ENCODE measurements around the gene RGS1. TPM values are rescaled to one million over a fixed set of nuclear protein-coding genes. Genes with fewer than 3 reads are reported as not detected.

The RGS1 gene
- total and polyA plus RNA-seq, 2 experiments from 2014 or later = not detected

DNA sequence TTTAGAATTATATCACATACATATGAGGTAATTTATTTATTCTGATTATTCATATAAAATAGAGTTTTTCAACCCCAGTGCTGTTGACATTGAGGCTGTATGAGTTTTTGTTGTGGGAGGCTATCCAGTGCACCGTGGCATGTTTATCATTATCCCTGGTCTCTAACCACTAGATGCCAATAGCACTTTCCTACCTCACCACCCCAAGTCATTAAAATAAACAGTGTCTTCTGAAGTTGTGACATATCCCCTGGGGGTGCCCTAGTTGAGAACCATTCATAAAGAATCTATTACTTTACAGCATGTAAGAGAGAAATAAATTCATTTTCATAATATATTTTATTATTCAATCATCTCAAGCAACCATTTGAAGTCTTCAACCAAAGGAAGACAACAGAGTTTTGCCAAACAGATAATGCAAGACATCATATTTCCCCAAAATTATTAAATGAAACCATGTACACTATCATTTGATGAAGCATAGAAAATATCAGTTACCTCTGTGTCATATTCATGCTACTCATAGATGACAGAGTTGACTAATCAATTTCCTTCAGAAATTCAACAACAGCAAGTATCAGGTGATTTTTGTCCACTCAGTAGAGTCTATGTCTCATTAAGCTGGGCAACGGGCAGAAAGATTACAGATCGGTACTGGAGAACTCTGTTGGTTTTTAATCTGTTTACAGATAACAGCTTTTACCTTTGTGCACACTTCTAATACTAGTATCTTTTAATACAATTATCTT is 39.5 kb upstream of the RGS1 start:
- H3K27ac ChIP-seq = no peak overlapping the region
- H3F3A ChIP-seq (ENCODE audit: insufficient read depth) = peaks cover 14% of the 10 kb centered on the region
- in situ Hi-C loops (cut with MboI) = no loop called here
- H3K79me2 ChIP-seq (ENCODE audit: insufficient read depth) = no peaks in the 10 kb centered on the region
- no peak overlapping the region for H3K9ac ChIP-seq
- H3K4me1 ChIP-seq (ENCODE audit: insufficient read depth) = peaks cover 17% of the 10 kb centered on the region
- H3K36me3 ChIP-seq (ENCODE audit: low read depth) = no peaks in the 10 kb centered on the region
- TF ChIP-seq EZH2phosphoT487 (IDR thresholded peaks at IDR 0.05; ENCODE audit: insufficient read depth, low read depth) = no peak
- TF ChIP-seq EZH2 (IDR thresholded peaks at IDR 0.05; ENCODE audit: insufficient read depth, poor library complexity, severe bottlenecking) = no peak
- H3K4me3 ChIP-seq = no peak overlapping the region
- H4K20me1 ChIP-seq (ENCODE audit: insufficient read depth) = no peaks in the 10 kb centered on the region
- no peak overlapping the region for H3K4me2 ChIP-seq (ENCODE audit: unreplicated experiment)
- WGBS, 2 experiments (ENCODE audit: low coverage in 1 of 2, low lambda C conversion rate in 2 of 2, missing lambda C conversion rate in 2 of 2) = 95 to 99% methylated on average over 3 of the region's 3 CpGs
- H3K9me2 ChIP-seq (ENCODE audit: insufficient read depth) = no peaks in the 10 kb centered on the region
- no peaks in the 10 kb centered on the region for H3K27me3 ChIP-seq (replicated peaks; ENCODE audit: insufficient read depth)
- no peaks in the 10 kb centered on the region for H3K9me3 ChIP-seq (ENCODE audit: low read depth)
- H2AFZ ChIP-seq = no peak overlapping the region
- DNase-seq = no peak

DNA sequence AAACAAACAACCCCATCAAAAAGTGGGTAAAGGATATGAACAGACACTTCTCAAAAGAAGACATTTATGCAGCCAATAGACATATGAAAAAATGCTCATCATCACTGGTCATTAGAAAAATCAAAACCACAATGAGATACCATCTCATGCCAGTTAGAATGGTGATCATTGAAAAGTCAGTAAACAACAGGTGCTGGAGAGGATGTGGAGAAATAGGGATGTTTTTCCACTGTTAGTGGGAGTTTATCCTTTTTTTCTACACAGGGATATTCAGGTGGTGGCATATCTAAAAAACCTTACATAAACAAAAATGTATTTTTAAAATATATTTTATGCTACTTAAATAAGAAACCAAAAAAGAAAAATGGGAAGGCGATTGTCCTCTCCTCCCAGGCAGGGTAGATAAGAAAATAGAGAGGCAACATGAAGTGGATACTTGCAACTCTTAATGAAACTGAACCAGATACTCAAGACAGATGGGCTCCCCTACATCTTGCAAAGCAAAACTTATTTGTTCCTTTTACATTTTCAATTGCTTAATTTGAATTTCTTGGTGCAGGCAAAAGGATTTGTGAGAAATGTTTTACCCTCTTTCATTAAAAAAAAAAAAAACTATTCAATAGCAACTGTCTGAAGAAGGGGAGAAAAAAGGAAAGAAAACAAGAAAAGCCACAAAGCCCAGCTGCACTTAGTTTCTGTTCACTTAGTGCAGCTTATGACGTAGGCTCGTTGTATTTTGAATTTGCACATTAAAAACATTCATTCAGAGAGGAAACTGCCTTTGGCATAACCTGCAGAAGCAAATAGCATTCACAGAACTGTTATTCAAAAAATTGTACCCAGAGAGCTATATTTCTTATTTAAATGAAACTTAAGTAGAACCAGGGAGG is 36.9 kb upstream of the RGS1 start:
- DNase-seq = peak; percentile 26
- H4K20me1 ChIP-seq (ENCODE audit: insufficient read depth) = no peaks in the 10 kb centered on the region
- H3K27ac ChIP-seq = peak overlapping the region; percentile 91
- H3K4me2 ChIP-seq (ENCODE audit: unreplicated experiment) = peak overlapping the region; percentile 14
- no peaks in the 10 kb centered on the region for H3K27me3 ChIP-seq (replicated peaks; ENCODE audit: insufficient read depth)
- peaks cover 17% of the 10 kb centered on the region for H3K4me1 ChIP-seq (ENCODE audit: insufficient read depth)
- H3F3A ChIP-seq (ENCODE audit: insufficient read depth) = peaks cover 14% of the 10 kb centered on the region
- no peaks in the 10 kb centered on the region for H3K9me3 ChIP-seq (ENCODE audit: low read depth)
- H3K36me3 ChIP-seq (ENCODE audit: low read depth) = no peaks in the 10 kb centered on the region
- in situ Hi-C loops (cut with MboI) = no loop called here
- H3K79me2 ChIP-seq (ENCODE audit: insufficient read depth) = no peaks in the 10 kb centered on the region
- H3K9me2 ChIP-seq (ENCODE audit: insufficient read depth) = no peaks in the 10 kb centered on the region
- no peak overlapping the region for H3K4me3 ChIP-seq
- WGBS, 2 experiments (ENCODE audit: low coverage in 1 of 2, low lambda C conversion rate in 2 of 2, missing lambda C conversion rate in 2 of 2) = 57 to 58% methylated on average over 3 of the region's 3 CpGs
- peak overlapping the region; percentile 82 for H3K9ac ChIP-seq
- TF ChIP-seq EZH2 (IDR thresholded peaks at IDR 0.05; ENCODE audit: insufficient read depth, poor library complexity, severe bottlenecking) = no peak
- peak overlapping the region; percentile 48 for H2AFZ ChIP-seq

DNA sequence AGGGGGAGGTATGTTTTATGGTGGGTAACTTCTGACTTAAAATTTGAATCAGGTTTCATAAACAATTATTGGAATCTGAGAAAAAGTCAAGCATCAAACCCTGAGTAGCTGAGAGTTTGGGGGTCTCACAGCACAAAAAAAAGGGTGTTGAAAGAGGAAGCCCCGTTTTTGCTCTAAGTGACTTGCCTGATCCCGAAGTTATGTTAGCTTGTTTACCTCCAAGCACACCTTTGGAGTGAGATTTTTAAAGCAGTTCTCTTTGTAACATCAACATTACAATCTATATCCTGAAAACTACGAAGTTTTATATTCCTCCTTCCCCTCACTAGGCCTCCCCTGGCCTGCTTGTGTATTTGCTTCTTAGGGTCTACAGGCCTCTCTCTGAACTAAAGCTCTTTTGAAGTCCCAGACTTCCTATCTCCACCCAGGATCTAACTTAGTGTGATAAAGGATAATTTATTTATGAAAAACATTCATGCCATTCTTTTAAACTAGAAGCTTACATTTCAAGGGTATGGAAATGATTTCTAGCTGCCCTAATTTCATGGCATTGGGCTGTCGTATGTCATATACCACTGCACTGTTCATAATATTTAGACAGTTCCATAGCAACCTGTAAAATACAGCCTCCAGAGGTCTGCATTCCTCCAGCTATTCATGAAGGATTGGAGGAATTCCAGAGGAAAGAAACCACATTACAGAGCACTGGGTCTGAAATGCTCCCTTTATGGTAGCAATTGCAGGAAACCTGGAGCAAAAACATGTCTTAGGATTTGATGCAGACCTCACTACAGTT is 36.1 kb upstream of the RGS1 start:
- Histone ChIP-seq H3K79me2 (ENCODE audit: insufficient read depth) (no peaks in the 10 kb centered on the region), H3K4me2 (ENCODE audit: unreplicated experiment) (peak overlapping the region; percentile 14), H3K36me3 (ENCODE audit: low read depth) (no peaks in the 10 kb centered on the region), H3K9me2 (ENCODE audit: insufficient read depth) (no peaks in the 10 kb centered on the region), H3K27me3 (replicated peaks; ENCODE audit: insufficient read depth) (no peaks in the 10 kb centered on the region), H3K4me1 (ENCODE audit: insufficient read depth) (peaks cover 19% of the 10 kb centered on the region), H3K4me3 (no peak overlapping the region), H3K27ac (peak overlapping the region; percentile 91), H2AFZ (peak overlapping the region; percentile 48), H3F3A (ENCODE audit: insufficient read depth) (peaks cover 14% of the 10 kb centered on the region), H4K20me1 (ENCODE audit: insufficient read depth) (no peaks in the 10 kb centered on the region), H3K9ac (peak overlapping the region; percentile 82), H3K9me3 (ENCODE audit: low read depth) (no peaks in the 10 kb centered on the region)
- TF ChIP-seq EZH2 (IDR thresholded peaks at IDR 0.05; ENCODE audit: insufficient read depth, poor library complexity, severe bottlenecking) = no peak
- no peak for TF ChIP-seq EZH2phosphoT487 (IDR thresholded peaks at IDR 0.05; ENCODE audit: insufficient read depth, low read depth)
- in situ Hi-C loops (cut with MboI) = no loop called here
- peak; percentile 96 for DNase-seq
- 26 to 31% methylated on average over 4 of the region's 4 CpGs for WGBS, 2 experiments (ENCODE audit: low coverage in 1 of 2, low lambda C conversion rate in 2 of 2, missing lambda C conversion rate in 2 of 2)

- Histone ChIP-seq H3F3A (ENCODE audit: insufficient read depth) (peaks cover 23% of the 10 kb centered on the region), H3K9me2 (ENCODE audit: insufficient read depth) (no peaks in the 10 kb centered on the region), H3K9me3 (ENCODE audit: low read depth) (no peaks in the 10 kb centered on the region), H3K4me3 (no peak overlapping the region), H3K27me3 (replicated peaks; ENCODE audit: insufficient read depth) (no peaks in the 10 kb centered on the region), H3K79me2 (ENCODE audit: insufficient read depth) (no peaks in the 10 kb centered on the region), H3K4me1 (ENCODE audit: insufficient read depth) (peaks cover 30% of the 10 kb centered on the region), H2AFZ (no peak overlapping the region), H3K36me3 (ENCODE audit: low read depth) (no peaks in the 10 kb centered on the region), H3K27ac (no peak overlapping the region), H3K4me2 (ENCODE audit: unreplicated experiment) (no peak overlapping the region), H3K9ac (no peak overlapping the region), H4K20me1 (ENCODE audit: insufficient read depth) (no peaks in the 10 kb centered on the region)
- TF ChIP-seq EZH2phosphoT487 (IDR thresholded peaks at IDR 0.05; ENCODE audit: insufficient read depth, low read depth) (no peak), EZH2 (IDR thresholded peaks at IDR 0.05; ENCODE audit: insufficient read depth, poor library complexity, severe bottlenecking) (no peak)
- 95 to 97% methylated on average over 5 of the region's 5 CpGs for WGBS, 2 experiments (ENCODE audit: low coverage in 1 of 2, low lambda C conversion rate in 2 of 2, missing lambda C conversion rate in 2 of 2)
- in situ Hi-C loops (cut with MboI) = no loop called here
- DNase-seq = no peak
These were observed 32.1 kb upstream of the RGS1 start for GRCh38 chr1:192543445-192543844.
